OCI-LY1 (cell line): ENCODE data around the gene ABCC11.

Experiments used
- H2AFZ ChIP-seq: fragments of 200-600 bp; sonication (generic), shearing (Covaris generic); 2 replicates; pipeline ENCODE4 v1.6.0; 2014; ENCODE audit warnings: antibody characterized with exemption, mild to moderate bottlenecking, low read length
- H3F3A ChIP-seq: fragments of 200-600 bp; sonication (generic), shearing (Covaris generic); 2 replicates; pipeline ENCODE4 v1.6.0; 2014; ENCODE audit warnings: mild to moderate bottlenecking, antibody characterized with exemption, low read length, moderate library complexity; ENCODE audit not compliant: insufficient read depth
- H3K27ac ChIP-seq: fragments of 200-600 bp; sonication (generic); 2 replicates; pipeline ENCODE4 v1.5.1; 2014; ENCODE audit warnings: low read length, mixed run types, mild to moderate bottlenecking, low read depth; ENCODE audit not compliant: poor library complexity, severe bottlenecking
- H3K27me3 ChIP-seq: fragments of 200-600 bp; sonication (generic); 2 replicates; pipeline ENCODE4 v1.6.0; 2014; ENCODE audit warnings: antibody characterized with exemption, mild to moderate bottlenecking, low read length, moderate library complexity; ENCODE audit not compliant: insufficient read depth
- H3K36me3 ChIP-seq: fragments of 200-600 bp; sonication (generic); 2 replicates; pipeline ENCODE4 v1.6.1; 2014; ENCODE audit warnings: mild to moderate bottlenecking, antibody characterized with exemption, low read length, moderate library complexity, mixed read lengths; ENCODE audit not compliant: insufficient read depth
- H3K4me1 ChIP-seq: fragments of 200-600 bp; sonication (generic); 2 replicates; pipeline ENCODE4 v1.5.1; 2014; ENCODE audit warnings: mild to moderate bottlenecking, low read length, moderate library complexity; ENCODE audit not compliant: insufficient read depth, severe bottlenecking
- H3K4me2 ChIP-seq: fragments of 200-600 bp; sonication (generic), shearing (Covaris generic); 2 replicates; pipeline ENCODE4 v1.6.1; 2014; ENCODE audit warnings: low read length
- H3K4me3 ChIP-seq: fragments of 200-600 bp; sonication (generic); 2 replicates; pipeline ENCODE4 v1.5.1; 2014; ENCODE audit warnings: low read length, low read depth, mild to moderate bottlenecking, mixed read lengths; ENCODE audit not compliant: poor library complexity, severe bottlenecking
- H3K79me2 ChIP-seq: fragments of 200-600 bp; shearing (Covaris generic); 2 replicates; pipeline ENCODE4 v1.6.1; 2016; ENCODE audit warnings: mixed run types, low read length, mixed read lengths; ENCODE audit not compliant: insufficient read depth
- H3K9ac ChIP-seq: fragments of 200-600 bp; sonication (generic), shearing (Covaris generic); 2 replicates; pipeline ENCODE4 v1.6.1; 2014; ENCODE audit warnings: mild to moderate bottlenecking, low read length, mixed read lengths
- H3K9me2 ChIP-seq: fragments of 200-600 bp; sonication (generic), shearing (Covaris generic); 2 replicates; pipeline ENCODE4 v1.6.1; 2014; ENCODE audit warnings: low read depth, mild to moderate bottlenecking, low read length, mixed read lengths
- H3K9me3 ChIP-seq: fragments of 200-600 bp; shearing (Covaris generic); 2 replicates; pipeline ENCODE4 v1.6.1; 2014; ENCODE audit warnings: low read length, mixed read lengths
- H4K20me1 ChIP-seq: fragments of 200-600 bp; sonication (generic), shearing (Covaris generic); 2 replicates; pipeline ENCODE4 v1.6.0; 2016; ENCODE audit warnings: mild to moderate bottlenecking, low read length; ENCODE audit not compliant: insufficient read depth
- CTCF ChIP-seq: fragments of 200-600 bp; sonication (generic), shearing (Covaris generic); IDR thresholded peaks from 2 replicates; pipeline ENCODE4 v1.5.1; 2017; ENCODE audit warnings: mild to moderate bottlenecking, antibody characterized with exemption, low read length, moderate library complexity, mixed read lengths
- EZH2 ChIP-seq: fragments of 200-600 bp; sonication (generic), shearing (Covaris generic); IDR thresholded peaks from 2 replicates; pipeline ENCODE4 v1.8.0; 2017; ENCODE audit warnings: borderline replicate concordance, mixed run types, mild to moderate bottlenecking, antibody characterized with exemption, low read length, moderate library complexity, mixed read lengths

Gene ABCC11

GRCh38 chr16:48235556-48236136 lies 11.7 kb downstream of the ABCC11 start:
- Histone ChIP-seq H3K36me3 (no peaks in the 10 kb centered on the region), H3K9me3 (no peaks in the 10 kb centered on the region), H4K20me1 (no peaks in the 10 kb centered on the region), H3K9ac (no peak overlapping the region), H3K27ac (no peak overlapping the region), H2AFZ (no peak overlapping the region), H3F3A (no peaks in the 10 kb centered on the region), H3K4me3 (no peak overlapping the region), H3K79me2 (no peaks in the 10 kb centered on the region), H3K4me2 (no peak overlapping the region), H3K27me3 (no peaks in the 10 kb centered on the region), H3K9me2 (no peaks in the 10 kb centered on the region), H3K4me1 (no peaks in the 10 kb centered on the region)
- no peak for TF ChIP-seq EZH2
- no peak for TF ChIP-seq CTCF

- Histone ChIP-seq H3F3A (no peaks in the 10 kb centered on the region), H3K4me3 (no peak overlapping the region), H3K9me3 (no peaks in the 10 kb centered on the region), H2AFZ (no peak overlapping the region), H3K9me2 (no peaks in the 10 kb centered on the region), H4K20me1 (no peaks in the 10 kb centered on the region), H3K9ac (no peak overlapping the region), H3K4me2 (no peak overlapping the region), H3K36me3 (no peaks in the 10 kb centered on the region), H3K4me1 (no peaks in the 10 kb centered on the region), H3K27me3 (no peaks in the 10 kb centered on the region), H3K79me2 (no peaks in the 10 kb centered on the region), H3K27ac (no peak overlapping the region)
- TF ChIP-seq CTCF (no peak), EZH2 (no peak)
These were observed 12.2 kb downstream of the ABCC11 start for GRCh38 chr16:48235058-48235555.

GRCh38 chr16:48234630-48235029 lies 12.7 kb downstream of the ABCC11 start:
- Histone ChIP-seq H2AFZ (no peak overlapping the region), H3K4me1 (no peaks in the 10 kb centered on the region), H3K27me3 (no peaks in the 10 kb centered on the region), H3K4me3 (no peak overlapping the region), H3K9me3 (no peaks in the 10 kb centered on the region), H3K9ac (no peak overlapping the region), H3F3A (no peaks in the 10 kb centered on the region), H3K9me2 (no peaks in the 10 kb centered on the region), H3K4me2 (no peak overlapping the region), H3K27ac (no peak overlapping the region), H4K20me1 (no peaks in the 10 kb centered on the region), H3K79me2 (no peaks in the 10 kb centered on the region), H3K36me3 (no peaks in the 10 kb centered on the region)
- TF ChIP-seq CTCF (no peak), EZH2 (no peak)
